HG02610 (cell line): ENCODE measurements around the gene AHCY.
"Not testable (repeated sequence)": the region's sequence is repeated elsewhere in the genome, so short reads cannot be mapped to it uniquely, and the experiment has no call there.

Experiments used
- ATAC-seq: cut with Tn5 transposase; IDR thresholded peaks from one replicate; pipeline ENCODE4 v1.9.1; 2021; ENCODE audit warnings: mild to moderate bottlenecking, moderate library complexity; ENCODE audit not compliant: unreplicated experiment

Gene AHCY

DNA sequence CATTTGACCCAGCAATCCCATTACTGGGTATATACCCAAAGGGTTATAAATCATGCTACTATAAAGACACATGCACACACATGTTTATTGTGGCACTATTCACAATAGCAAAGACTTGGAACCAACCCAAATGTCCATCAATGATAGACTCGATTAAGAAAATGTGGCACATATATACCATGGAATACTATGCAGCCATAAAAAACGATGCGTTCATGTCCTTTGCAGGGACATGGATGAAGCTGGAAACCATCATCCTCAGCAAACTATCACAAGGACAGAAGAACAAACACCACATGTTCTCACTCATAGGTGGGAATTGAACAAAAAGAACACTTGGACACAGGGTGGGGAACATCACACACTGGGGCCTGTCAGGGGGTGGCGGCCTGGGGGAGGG is 25.1 kb upstream of the AHCY start:
- not testable (repeated sequence) for ATAC-seq

DNA sequence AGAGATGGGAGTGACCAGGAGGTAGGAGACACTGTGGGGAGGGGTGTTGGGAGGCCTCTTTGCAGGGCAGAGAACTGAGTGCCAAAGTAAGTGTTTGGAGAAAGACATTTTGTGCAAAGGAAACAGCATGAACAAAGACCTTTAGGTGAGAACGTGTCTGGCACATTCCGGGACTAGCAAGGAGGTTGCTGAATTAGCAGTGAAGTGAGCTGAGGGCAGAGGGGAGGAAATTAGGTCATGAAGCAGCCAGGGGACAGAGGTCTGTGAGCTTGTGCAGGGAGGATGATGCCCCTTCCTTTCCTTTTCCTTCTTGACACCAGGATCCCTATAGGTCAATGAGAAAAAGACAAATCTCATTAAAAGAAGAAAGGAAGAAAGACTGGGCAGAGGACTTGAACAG is 21.4 kb upstream of the AHCY start:
- no peak for ATAC-seq

DNA sequence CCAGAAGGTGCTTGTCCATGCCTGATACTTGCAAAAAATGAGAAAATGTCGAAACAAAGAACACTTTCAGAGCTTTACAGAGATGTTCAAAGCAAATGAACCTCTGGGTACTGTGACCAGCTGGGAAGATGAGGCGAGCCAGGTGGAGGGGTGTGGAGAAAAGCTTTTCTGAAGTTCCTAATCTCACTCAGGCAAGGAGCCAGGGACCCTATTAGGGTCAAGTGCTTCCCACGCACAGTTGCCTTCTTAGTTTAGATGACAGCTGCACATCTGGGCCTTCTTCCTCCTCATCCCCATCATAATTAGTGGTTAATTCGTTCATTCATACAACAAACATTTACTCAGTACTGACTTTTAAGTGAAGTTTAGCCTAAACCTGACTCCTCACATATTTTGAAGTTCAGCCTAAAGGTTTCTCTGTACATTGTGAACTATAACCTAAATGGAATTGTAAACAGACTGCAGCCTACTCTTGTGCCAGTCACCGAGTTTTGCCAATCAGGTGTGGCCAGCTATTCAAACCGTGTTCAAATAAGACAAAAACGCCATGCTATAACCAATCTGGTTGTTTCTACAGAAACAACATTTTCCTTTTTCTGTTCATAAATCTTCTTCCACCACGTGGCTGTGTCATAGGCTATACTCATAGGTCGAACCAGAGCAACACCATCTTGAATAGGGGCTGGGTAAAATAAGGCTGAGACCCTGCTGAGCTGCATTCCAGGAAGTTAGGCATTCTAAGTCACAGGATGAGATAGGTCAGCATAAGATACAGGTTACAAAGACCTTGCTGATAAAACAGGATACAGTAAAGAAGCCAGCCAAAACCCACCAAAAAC is 19.3 kb upstream of the AHCY start:
- no peak for ATAC-seq

DNA sequence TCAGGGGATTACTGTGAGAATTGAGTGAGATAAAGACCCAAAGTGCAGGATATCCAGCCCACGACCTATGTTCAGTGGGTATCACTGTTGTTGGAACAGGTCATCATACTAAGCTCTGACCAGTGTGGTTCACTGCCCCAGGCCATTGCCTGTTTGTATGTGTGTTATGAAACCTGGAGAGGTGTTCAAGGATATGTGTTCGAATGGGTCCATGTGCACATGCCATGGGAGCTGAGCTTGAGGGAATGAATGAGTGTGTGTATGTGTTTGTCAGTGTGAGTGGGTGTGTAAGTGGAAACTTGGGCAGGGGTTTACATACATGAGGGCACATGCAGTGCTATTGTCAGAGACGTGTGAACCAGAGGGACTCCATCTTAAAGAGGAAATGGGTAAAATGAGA is 17.7 kb upstream of the AHCY start:
- ATAC-seq: no peak

DNA sequence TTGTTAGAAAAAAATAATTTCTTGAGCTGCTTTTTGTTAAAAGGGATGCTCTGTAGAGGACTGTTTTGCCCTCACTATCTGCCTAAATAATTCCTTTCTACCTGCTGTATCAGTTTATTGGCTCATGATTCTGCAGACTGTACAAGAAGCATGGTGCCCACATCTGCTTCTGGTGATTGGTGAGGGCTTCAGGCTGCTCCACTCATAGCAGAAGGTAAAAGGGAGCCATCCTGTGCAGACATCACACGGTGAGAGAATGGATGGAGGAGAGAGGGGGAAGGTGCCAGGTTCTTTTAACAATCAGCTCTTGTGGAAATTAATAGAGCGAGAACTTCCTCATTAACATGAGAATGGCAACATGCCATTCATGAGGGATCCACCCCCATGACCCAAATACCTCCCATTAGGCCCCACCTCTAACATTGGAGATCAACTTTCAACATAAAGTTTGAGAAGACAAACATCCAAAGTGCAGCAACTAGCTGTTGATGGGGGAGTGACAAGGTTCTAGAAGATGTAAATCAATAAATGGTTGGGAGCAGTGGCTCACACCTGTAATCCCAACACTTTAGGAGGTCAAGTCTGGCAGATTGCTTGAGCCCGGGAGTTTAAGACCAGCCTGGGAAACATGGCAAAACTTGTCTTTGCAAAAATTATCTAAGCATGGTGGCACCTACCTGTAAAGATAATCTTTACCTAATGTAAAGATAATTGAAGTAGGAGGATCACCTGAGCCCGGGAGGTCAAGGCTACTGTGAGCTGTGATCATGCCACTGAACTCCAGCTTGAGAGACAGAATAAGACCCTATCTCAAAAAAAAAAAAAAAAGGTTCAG is 15.7 kb upstream of the AHCY start:
- ATAC-seq: no peak

DNA sequence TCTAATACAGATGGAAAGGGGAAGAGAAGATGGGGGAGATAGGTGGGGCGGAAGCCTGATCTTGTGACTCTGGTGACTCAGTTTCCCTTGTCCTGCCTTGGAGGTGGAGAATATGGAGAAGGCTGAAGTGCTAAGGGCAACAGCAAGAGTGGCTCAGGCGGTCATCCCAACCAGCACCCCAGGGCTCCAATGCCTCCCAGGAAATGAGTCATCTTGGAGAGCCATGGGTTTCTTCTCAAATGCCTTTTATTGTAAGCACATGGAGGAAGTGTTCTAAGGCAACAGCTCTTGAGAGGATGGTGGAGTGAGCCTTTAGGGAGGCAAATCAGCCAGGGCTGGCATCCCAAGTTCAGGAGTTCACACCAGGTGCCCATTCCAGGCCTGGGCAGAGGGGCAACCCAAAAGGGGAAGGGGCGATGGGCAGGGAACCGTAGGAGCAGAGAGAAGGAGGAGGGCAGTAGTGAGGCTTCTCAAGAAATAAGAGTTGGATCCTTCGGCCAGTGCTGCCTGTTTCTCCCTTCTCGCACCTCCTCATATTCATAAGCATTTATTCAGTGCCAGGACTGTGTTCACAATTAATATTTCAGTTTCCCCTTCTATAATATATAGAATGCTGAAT is 13.2 kb upstream of the AHCY start:
- ATAC-seq: no peak

DNA sequence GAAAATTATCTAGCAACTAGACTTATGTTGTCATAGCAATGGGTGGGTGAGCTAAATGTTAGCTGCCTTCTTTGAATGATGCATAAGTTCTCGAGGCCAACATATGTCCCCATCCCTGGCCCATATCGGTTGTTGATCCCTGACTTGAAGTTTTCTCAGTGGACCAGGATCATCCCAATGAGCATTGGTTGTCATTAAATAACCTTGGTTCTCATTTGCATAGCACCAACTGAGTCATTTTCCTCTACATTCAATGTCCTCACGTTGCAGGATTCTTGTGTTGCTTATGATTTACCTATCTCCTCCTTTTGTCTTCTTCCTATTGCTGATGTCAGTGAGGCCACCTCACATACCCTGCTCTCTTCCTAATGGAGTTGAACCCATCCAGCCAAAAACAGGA is 12.1 kb upstream of the AHCY start:
- ATAC-seq: no peak

DNA sequence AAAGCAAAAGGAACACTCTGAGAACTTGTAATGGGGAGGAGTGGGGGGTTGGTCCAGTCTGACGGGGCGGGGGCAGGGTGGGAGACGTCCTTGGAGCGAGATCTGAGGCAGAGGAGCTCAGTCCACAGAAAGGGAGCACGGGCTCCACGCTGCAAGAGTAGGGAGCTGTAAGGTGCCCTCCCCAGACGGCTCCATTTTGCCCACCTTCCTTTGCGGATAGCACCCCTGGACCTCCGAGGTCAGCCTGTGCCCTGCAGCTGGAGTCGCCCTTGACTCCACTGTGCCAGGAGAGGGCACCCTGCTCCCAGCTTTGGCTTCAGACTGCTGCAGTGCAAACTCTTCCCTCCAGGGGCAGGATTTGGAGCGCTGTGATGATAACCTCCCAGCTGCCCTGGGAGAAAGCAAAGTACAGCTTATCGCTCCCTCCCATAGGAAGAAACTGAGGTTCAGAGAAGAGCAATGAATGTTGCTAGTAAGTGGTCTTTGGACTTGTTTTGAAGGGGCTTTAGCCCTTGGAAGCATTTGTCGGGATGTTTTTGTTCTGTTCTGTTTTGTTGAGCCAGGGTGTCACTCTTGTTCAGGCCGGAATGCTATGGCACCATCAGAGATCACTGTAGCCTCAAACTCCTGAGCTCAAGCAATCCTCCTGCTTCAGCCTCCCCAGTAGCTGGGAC is 9.5 kb upstream of the AHCY start:
- ATAC-seq: peak; percentile 92

DNA sequence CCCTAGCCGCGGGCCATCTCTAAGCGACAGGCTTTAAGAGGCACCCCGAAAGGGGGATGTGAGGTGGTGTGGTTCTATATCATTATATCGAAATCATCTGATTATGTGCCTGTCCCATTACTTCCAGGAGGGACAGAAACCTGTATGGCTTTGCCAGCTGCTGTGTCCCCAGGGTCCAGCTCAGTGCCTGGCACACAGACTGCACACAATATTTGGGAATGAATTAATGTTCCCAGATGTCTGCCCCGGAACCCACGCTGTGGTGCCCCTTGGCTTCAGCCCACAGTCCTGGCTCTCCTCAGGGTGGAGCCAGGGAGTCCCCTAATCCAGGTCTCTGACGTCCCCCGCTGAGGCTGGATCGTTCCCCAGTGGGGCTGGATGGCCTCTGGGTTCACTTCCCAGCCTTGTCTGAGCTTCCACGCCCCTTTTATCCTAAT is 8.9 kb upstream of the AHCY start:
- no peak for ATAC-seq

DNA sequence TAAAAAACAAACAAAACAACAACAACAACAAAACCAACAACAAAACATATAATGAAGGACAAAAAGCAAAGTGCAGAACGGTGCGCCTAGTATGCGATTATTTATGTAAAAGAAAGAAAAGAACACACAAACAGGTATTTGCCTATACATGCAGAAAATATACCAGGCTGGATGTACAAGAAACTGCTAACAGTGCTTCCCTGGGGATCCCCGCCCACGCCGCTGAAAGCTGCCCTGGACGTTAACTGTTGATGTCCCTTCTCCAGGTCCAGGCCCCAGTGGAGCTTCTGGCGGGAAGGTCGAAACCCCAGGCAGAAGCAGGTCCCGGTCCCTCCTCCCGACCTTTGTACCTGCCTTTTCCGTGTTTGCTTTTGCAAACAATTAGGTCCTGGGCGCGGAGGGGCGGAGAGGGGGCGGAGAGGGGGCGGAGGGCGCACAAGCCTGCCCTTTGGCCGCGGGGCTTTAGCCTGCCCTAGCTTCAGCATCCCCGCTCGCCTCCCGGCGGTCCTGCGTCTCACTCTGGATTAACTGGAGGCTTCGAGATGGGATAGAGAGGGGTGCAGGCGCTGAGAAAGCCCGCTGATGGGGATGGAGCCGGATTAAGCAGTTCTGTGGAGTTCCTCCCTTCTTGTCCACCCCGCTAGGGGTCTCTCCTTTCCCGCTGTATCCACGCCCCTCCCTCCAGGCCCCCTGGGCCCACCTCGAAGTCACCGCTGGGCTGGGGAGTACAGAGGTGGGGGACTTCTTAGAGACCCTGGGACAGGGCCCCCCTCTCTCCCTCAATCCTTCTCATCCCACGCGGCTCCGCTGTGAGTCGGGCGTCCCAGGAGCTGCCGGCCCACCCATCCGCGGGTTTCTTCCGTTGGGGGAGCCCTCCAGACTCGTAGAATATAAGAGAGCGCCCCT is 8.2 kb upstream of the AHCY start:
- ATAC-seq: no peak

- ATAC-seq: no peak
These were observed 7.4 kb upstream of the AHCY start for GRCh38 chr20:34310481-34311117.

GRCh38 chr20:34309691-34310090 is 6.5 kb upstream of the AHCY start:
- ATAC-seq: no peak

GRCh38 chr20:34305333-34306230 is 2.4 kb upstream of the AHCY start:
- no peak for ATAC-seq

GRCh38 chr20:34302312-34302722 is 838 bp downstream of the AHCY start:
- no peak for ATAC-seq

DNA sequence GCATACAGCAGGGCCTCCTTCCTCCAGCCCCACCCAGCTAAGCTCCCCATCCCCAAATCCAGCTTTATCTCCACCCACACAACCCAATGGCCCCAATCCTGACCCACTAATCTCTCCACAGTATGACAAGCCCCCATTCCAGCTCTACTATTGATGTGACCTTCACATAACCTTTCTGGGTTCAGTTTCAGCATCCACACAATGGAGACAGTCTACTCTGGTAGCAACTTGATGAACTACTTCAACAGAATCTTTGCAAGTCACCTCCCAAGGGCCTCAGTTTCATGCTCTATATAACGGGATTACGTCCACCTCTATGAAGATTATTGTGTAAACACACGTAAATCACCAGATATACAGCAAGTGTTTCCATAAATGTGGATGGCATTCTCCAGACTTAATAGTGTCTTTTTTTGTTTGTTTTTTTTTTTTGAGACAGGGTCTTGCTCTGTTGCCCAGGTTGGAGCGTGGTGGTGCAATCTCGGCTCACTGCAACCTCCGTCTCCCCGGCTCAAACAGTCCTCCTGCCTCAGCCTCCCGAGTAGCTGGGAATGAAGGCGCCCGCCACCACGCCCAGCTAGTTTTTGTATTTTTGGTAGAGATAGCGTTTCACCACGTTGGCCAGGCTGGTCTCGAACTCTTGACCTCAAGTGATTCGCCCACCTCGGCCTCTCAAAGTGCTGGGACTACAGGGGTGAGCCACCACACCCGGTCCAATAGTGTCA is 1.4 kb downstream of the AHCY start:
- ATAC-seq: no peak

- ATAC-seq: no peak
These were observed 2.2 kb downstream of the AHCY start for GRCh38 chr20:34300809-34301586.

- no peak for ATAC-seq
These were observed 2.8 kb downstream of the AHCY start for GRCh38 chr20:34300256-34300806.
